Stomach smooth muscle (tissue), 2 donors: ENCODE results near the gene FBXL7.

ENCODE experiments used
- H3K27ac ChIP-seq: one replicate; pipeline ENCODE4 v1.7.0; 2013; ENCODE audit warnings: mild to moderate bottlenecking, low read length, inconsistent platforms
- H3K27me3 ChIP-seq, 2 donors: one replicate each; pipeline ENCODE4 v1.7.0; 2013; ENCODE audit warnings: low read length in 2 of 2; ENCODE audit not compliant: insufficient read depth in 2 of 2, control insufficient read depth in 1 of 2
- H3K36me3 ChIP-seq, 2 donors: one replicate each; pipeline ENCODE4 v1.7.0; 2013; ENCODE audit warnings: low read length in 2 of 2; ENCODE audit not compliant: control insufficient read depth in 2 of 2, insufficient read depth in 2 of 2
- H3K4me1 ChIP-seq: one replicate; pipeline ENCODE4 v1.7.0; 2013; ENCODE audit warnings: low read length; ENCODE audit not compliant: control insufficient read depth, insufficient read depth
- H3K4me3 ChIP-seq, 2 donors: one replicate each; pipeline ENCODE4 v1.7.0; 2013; ENCODE audit warnings: low read length in 2 of 2
- H3K9ac ChIP-seq, 2 donors: one replicate each; pipeline ENCODE4 v1.7.0; 2013; ENCODE audit warnings: low read length in 2 of 2, mild to moderate bottlenecking in 1 of 2
- H3K9me3 ChIP-seq, 2 donors: one replicate each; pipeline ENCODE4 v1.7.0; 2013; ENCODE audit warnings: low read length in 2 of 2; ENCODE audit not compliant: control insufficient read depth in 2 of 2
- donor health status: healthy.
- donor health status: Pancreatic carcinoma.

Gene FBXL7

DNA sequence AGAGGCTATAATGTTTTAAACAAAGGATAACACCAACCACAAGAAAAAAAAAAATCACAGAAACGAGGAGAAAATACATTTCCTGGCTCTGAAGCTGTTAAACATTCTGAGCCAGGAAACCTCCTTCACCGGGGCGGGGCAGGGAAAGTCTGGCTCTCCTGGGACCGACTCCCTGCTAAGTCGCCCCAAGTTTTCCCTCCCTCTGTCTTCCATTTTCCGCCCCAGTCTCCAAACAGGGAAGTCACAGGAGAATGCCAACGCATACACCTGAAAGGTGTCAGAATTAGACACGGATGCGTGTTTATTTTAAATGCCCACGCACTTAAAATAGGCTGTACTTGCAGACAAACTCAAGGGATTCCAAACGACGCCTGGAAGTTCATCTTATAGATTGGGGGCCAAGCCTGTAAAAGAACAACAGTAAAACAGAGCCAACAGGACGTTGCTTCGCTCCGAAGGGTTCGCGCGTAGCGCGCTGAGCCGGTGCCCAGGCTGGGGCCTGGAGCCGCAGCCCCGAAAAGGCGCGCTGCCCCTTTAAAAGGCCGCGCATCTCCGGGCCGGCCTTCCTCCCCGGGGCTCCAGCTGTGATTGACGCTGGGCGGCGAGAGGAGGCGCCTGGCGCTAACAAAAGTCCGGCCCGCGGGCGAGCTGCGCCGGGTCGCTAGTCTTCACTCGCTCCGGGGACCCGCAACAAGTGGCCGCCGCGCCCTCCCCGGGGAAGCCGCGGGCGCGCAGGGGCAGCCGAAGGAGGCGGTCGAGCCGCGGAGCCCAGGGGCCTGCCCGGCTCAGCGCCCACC, at the start of gene FBXL7:
Gene FBXL7 (plus strand): TSS at position 653 of the 797 bp plus-strand sequence.
- no peaks in the 10 kb centered on the region for H3K27me3 ChIP-seq
- H3K27ac ChIP-seq: peak within 1 kb of the TSS; percentile 53
- H3K9me3 ChIP-seq: no peaks in the 10 kb centered on the region
- peak within 1 kb of the TSS; percentile 74 to 81 for H3K9ac ChIP-seq
- H3K36me3 ChIP-seq: no peaks in the 10 kb centered on the region
- H3K4me3 ChIP-seq: peak within 1 kb of the TSS; percentile 88 to 89
- H3K4me1 ChIP-seq: peaks cover 21% of the 10 kb centered on the region

DNA sequence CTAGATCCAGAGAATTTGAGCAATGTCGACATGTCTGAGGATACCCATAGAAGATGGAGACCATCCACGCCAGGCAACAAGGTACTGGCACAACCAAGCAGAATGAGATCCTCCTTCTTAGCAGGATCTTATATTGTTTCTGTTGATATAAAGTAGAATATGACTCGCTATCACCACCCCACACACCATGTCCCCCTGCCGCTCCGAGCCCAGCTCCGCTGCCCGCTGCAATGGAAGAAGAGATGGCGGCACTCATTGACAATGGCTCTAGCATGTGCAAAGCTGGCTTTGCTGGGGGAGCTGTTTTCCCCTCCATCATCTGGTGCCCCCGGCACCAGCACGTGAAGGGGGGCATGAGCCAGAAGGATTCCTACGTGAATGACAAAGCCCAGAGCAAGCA, 49.5 kb upstream of the FBXL7 start:
- no peaks in the 10 kb centered on the region for H3K36me3 ChIP-seq
- H3K27ac ChIP-seq: no peak overlapping the region
- H3K27me3 ChIP-seq: no peaks in the 10 kb centered on the region
- H3K9me3 ChIP-seq: no peaks in the 10 kb centered on the region
- H3K4me3 ChIP-seq: no peak overlapping the region
- peaks cover 10% of the 10 kb centered on the region for H3K4me1 ChIP-seq
- H3K9ac ChIP-seq: no peak overlapping the region

DNA sequence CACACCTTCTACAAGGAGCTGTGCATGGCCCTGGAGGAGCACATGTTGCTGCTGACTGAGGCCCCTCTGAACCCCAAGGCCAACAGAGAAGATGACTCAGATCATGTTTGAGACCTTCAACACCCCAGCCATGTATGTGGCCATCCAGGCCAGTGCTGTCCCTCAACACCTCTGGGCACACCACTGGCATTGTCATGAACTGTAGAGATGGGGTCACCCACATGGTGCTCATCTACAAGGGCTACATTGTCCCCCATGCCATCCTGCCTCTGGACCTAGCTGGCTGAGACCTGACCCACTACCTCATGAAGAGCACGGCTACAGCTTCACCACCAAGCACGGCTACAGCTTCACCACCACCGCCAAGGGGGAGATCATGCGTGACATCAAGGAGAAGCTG, 49.0 kb upstream of the FBXL7 start:
- Histone ChIP-seq H3K9me3 (no peaks in the 10 kb centered on the region), H3K27ac (no peak overlapping the region), H3K4me3 (no peak overlapping the region), H3K9ac (no peak overlapping the region), H3K36me3 (no peaks in the 10 kb centered on the region), H3K27me3 (no peaks in the 10 kb centered on the region), H3K4me1 (peaks cover 10% of the 10 kb centered on the region)

DNA sequence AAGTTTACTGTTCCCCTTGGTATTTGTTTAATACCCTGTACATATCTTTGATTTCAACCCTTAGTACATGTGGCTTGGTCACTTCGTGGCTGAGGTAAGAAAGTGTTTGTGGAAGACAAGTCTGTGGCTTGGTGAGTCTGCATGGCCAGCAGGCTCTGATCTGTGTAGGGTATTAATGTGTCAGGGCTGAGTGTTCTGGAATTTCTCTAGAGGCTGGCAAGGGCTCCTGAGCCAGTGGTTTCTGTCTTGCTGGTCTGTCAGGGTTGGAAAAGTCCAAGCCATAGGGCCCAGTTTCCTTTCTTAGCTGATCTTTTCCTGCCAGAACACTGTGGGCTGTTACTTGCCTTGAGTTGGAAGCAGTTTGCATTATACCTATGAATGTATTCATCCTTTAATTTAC, 48.0 kb upstream of the FBXL7 start:
- H3K27me3 ChIP-seq: no peaks in the 10 kb centered on the region
- no peak overlapping the region for H3K27ac ChIP-seq
- H3K9ac ChIP-seq: no peak overlapping the region
- H3K4me1 ChIP-seq: peaks cover 10% of the 10 kb centered on the region
- no peak overlapping the region for H3K4me3 ChIP-seq
- no peaks in the 10 kb centered on the region for H3K9me3 ChIP-seq
- no peaks in the 10 kb centered on the region for H3K36me3 ChIP-seq

DNA sequence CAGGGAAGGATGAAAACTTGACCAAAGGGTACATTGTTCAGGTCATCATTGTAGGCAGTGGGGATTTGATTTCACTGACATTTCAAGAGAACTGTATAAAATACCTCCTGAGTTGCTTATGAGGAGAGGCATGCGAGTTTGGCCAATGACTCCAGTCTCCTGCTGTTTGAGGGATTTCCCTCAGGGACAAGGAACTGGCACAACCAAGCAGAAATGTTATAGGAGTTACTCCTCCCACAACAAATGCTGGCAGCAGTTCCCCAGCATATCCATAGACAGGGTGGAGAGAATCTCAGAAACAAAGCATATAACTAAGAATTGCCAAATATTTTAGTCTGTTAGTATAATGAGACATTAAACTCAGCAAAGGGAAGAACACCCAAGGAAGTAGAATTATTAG, 47.2 kb upstream of the FBXL7 start:
- peaks cover 10% of the 10 kb centered on the region for H3K4me1 ChIP-seq
- H3K4me3 ChIP-seq: no peak overlapping the region
- no peak overlapping the region for H3K9ac ChIP-seq
- H3K9me3 ChIP-seq: no peaks in the 10 kb centered on the region
- no peak overlapping the region for H3K27ac ChIP-seq
- H3K36me3 ChIP-seq: no peaks in the 10 kb centered on the region
- no peaks in the 10 kb centered on the region for H3K27me3 ChIP-seq

DNA sequence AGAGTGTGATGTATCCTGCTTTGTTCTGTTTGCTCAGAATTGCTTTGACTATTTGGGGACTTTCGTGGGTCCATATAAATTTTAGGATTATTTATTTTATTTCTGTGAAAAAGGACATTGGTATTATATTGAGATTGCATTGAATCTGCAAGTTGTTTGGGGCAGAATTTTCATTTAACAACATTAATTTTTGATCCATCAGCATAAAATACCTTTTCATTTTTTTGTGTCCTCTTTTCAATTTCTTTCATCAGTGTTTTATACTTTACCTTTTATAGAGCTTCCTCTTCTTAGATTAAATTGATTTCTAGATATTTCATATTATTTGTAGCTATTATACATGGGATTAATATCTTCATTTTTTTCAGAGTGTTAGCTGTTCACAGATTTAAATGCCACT, 40.8 kb upstream of the FBXL7 start:
- Histone ChIP-seq H3K27ac (no peak overlapping the region), H3K4me1 (no peaks in the 10 kb centered on the region), H3K9ac (no peak overlapping the region), H3K27me3 (no peaks in the 10 kb centered on the region), H3K4me3 (no peak overlapping the region), H3K9me3 (no peaks in the 10 kb centered on the region), H3K36me3 (no peaks in the 10 kb centered on the region)

DNA sequence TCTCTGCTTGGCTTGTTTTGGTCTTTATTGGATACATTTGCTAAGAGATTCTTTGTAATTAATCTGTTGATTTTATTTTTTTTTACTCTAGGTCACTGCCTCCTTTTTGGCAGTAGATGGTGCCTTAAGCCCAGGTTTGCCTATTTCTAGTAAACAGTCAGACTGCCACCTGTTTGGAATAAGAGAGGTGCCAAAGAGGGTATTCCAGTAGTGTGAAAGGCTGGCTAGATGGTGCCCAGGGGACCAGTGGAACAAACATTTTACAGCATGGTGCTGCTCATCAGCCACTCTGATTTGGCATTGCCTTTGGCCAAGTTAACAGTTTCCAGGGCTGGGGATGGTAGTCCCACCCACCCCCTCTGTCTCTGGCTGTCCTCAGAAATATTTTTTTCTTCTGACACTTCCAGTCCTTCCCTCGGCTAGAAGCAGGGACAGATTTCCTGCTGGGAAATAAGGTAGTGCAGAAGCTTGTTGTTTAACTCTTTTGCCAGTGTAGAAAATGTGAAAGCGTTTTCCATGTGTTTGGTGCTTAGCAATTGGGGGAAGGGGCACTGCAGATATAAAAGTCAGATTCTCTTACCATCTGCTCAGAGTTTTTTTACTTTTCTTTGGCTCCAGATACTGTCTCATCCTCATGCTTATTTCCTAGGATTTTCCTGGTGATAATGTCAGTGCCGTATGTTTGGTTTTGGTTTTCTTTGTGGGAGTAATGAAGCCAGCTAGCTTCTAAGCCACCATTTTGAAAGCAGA, 36.6 kb upstream of the FBXL7 start:
- H3K4me3 ChIP-seq: no peak overlapping the region
- H3K4me1 ChIP-seq: no peaks in the 10 kb centered on the region
- H3K36me3 ChIP-seq: no peaks in the 10 kb centered on the region

DNA sequence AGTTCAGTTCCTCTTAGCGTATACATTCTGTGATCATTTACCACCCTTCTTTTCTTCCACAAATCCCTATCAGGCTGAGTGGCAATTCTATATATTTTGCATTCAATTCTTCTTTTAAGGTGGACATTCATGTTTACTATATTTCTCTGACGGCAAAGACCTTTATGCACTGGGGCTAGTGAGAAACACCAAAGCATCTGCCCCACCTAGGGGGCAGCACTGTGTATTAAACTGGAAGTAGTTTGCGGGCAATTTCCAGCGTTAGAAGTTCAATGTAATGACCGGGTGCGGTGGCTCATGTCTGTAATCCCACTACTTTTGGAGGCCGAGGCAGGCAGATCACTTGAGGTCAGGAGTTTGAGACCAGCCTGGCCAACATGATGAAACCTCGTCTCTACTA, 27.9 kb upstream of the FBXL7 start:
- no peaks in the 10 kb centered on the region for H3K4me1 ChIP-seq
- no peaks in the 10 kb centered on the region for H3K27me3 ChIP-seq
- no peak overlapping the region for H3K4me3 ChIP-seq
- no peak overlapping the region for H3K27ac ChIP-seq
- no peaks in the 10 kb centered on the region for H3K9me3 ChIP-seq
- H3K36me3 ChIP-seq: no peaks in the 10 kb centered on the region
- no peak overlapping the region for H3K9ac ChIP-seq

More for the DNA sequence above, 36.6 kb upstream of the FBXL7 start:
- H3K9me3 ChIP-seq: peaks cover 0 to 2% of the 10 kb centered on the region in 2 donors
- H3K27me3 ChIP-seq: no peaks in the 10 kb centered on the region
- no peak overlapping the region for H3K9ac ChIP-seq
- H3K27ac ChIP-seq: no peak overlapping the region

DNA sequence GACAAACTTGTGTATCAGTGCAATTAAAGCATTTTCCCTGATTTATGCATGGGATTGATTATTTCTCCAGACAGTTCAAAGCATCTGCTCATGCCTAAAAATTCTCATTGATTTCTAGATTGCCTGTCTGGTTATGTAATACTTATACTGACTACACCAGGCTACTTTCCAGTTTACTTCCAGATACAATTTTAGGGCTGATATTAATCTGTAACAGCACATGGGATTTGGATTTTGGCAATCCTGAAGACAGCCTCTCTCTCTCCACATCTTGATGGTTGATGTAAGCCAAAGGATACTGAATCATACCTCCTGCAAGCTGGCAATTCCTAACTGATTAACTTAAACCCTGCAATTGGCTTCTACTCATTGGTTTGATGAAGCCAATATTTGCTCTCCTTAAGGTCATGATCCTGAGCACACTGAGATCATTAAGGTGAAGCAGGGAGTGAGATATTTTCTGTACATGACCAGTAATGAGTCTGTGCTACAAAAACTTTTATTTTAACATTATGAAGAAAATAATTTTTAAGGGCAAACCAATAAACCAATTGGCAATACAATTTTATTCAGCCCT, 25.7 kb upstream of the FBXL7 start:
- Histone ChIP-seq H3K27me3 (no peaks in the 10 kb centered on the region), H3K4me1 (no peaks in the 10 kb centered on the region), H3K4me3 (no peak overlapping the region), H3K9ac (no peak overlapping the region), H3K9me3 (no peaks in the 10 kb centered on the region), H3K27ac (no peak overlapping the region), H3K36me3 (no peaks in the 10 kb centered on the region)

DNA sequence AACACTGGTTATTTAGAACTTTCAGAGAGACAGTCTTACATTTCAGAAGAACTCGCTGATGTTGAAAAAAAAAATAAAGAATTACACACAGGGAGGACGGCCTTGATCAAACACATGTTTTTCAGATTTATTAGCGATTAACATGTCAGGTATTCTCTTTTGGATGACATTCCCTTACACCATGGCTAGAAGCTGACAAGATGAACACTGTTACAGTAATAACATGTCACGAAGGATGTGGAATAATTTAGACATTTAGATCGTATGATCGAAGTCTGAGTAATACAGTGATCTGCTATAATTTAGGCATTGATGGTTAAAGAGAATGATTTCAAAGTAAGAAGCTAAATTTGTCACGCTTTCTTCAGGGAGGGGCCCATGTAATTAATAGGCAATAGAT, 24.6 kb upstream of the FBXL7 start:
- Histone ChIP-seq H3K36me3 (no peaks in the 10 kb centered on the region), H3K9me3 (no peaks in the 10 kb centered on the region), H3K9ac (no peak overlapping the region), H3K4me3 (no peak overlapping the region), H3K27me3 (no peaks in the 10 kb centered on the region), H3K4me1 (no peaks in the 10 kb centered on the region), H3K27ac (no peak overlapping the region)

DNA sequence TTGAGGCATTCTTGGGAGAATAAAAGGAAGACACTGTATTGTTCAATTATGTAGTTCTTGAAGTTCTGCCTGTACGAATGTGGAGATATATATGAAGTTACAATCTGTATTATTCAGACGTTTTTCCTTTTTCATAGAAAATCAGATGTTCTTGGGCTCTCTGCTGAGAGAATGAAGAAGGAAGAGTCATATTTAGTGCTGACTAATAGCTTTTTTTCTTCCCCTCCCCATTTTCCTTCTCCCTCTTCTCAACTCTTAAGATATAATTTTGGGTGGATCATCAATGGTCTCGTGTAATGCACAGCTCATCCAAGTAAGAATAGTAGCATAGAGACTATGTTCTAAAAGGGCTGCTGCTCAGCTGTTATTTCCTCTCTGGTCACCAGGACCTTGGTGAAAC, 23.0 kb upstream of the FBXL7 start:
- no peak overlapping the region for H3K27ac ChIP-seq
- no peaks in the 10 kb centered on the region for H3K4me1 ChIP-seq
- no peak overlapping the region for H3K4me3 ChIP-seq
- no peak overlapping the region for H3K9ac ChIP-seq
- no peaks in the 10 kb centered on the region for H3K36me3 ChIP-seq
- H3K27me3 ChIP-seq: no peaks in the 10 kb centered on the region
- H3K9me3 ChIP-seq: no peaks in the 10 kb centered on the region
